ENCODE measurements around the gene TSPAN32.

DNA sequence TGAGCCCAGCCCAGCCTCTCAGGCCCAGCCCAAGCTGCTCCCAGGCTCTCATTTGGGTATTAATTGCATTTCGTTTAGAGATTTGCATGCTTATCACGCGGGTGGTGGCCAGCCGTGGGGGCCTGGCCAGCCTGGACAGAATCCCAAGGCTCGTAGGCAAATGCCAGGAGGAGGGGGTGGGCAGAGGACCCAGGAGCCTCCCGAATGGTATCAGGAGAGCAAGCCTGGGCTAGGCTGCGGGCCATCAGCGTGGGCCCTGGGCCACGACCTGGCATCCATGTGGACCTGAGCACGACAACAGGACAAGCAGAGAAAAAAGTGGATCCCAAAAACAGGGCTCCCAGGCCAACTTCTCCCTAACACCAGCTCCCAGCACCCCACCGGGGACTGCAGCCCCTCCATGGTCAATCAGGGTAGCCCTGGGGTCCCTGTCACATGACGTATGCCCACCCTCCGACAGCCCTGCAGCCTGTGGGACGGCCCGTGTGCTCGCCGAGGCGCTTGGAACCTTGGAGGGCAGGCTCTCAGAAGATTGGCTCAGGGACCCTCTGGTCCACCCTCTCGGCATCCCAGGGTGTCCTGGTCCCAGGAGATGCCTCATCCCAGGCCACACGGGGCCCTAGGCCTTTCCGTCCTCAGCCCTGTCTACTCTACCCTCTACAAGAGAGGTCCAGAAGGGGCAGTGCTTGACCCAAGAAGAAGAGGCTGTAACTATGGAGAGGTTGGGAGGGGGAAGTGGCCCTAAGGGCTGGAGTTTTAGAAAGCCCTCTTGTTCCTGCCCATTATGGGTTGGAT, 40.2 kb upstream of the TSPAN32 start:
- TF ChIP-seq TCF12 (IDR thresholded peaks at IDR 0.05; ENCODE audit: low read depth) (no peak), EP300 (IDR thresholded peaks at IDR 0.05; ENCODE audit: borderline replicate concordance) (no peak), EGR1 (IDR thresholded peaks at IDR 0.05) (no peak), TEAD4 (IDR thresholded peaks at IDR 0.05) (no peak), YY1 (IDR thresholded peaks at IDR 0.05; ENCODE audit: low read depth) (no peak)

Data from Ishikawa (cell line).